ENCODE data around the gene UBE4A.

DNA sequence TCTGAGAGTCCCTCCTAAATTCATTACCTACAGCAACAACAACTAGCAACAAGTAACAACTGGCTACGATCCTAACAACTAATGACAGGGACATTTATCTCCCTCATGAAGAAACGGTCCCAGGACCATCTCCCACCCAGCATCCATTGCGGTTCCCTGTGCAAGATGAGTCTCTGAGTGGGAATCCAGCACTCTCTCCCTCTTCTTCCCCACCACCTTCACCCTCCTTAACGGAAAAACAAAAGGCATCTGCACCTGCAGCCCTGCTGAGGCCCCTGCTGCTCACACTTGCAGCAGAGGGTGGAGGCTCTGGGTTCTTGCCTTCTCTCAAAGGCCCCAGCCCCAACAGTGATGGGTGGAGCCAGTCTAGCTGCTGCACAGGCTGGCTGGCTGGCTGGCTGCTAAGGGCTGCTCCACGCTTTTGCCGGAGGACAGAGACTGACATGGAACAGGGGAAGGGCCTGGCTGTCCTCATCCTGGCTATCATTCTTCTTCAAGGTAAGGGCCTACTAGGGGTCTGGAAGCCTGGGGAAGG is 15.4 kb upstream of the UBE4A start, which contains the start of gene CD3G:
- TF ChIP-seq, protein P1, sequence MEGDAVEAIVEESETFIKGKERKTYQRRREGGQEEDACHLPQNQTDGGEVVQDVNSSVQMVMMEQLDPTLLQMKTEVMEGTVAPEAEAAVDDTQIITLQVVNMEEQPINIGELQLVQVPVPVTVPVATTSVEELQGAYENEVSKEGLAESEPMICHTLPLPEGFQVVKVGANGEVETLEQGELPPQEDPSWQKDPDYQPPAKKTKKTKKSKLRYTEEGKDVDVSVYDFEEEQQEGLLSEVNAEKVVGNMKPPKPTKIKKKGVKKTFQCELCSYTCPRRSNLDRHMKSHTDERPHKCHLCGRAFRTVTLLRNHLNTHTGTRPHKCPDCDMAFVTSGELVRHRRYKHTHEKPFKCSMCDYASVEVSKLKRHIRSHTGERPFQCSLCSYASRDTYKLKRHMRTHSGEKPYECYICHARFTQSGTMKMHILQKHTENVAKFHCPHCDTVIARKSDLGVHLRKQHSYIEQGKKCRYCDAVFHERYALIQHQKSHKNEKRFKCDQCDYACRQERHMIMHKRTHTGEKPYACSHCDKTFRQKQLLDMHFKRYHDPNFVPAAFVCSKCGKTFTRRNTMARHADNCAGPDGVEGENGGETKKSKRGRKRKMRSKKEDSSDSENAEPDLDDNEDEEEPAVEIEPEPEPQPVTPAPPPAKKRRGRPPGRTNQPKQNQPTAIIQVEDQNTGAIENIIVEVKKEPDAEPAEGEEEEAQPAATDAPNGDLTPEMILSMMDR (IDR thresholded peaks at IDR 0.05 in 2 of 3, conservative IDR thresholded peaks at IDR 0.05 in 1 of 3; ENCODE audit: control insufficient read depth in 2 of 3, extremely low read depth in 1 of 3, insufficient read depth in 1 of 3, low read depth in 3 of 3, low read length in 3 of 3) = no peak
- TF ChIP-seq, protein P2, sequence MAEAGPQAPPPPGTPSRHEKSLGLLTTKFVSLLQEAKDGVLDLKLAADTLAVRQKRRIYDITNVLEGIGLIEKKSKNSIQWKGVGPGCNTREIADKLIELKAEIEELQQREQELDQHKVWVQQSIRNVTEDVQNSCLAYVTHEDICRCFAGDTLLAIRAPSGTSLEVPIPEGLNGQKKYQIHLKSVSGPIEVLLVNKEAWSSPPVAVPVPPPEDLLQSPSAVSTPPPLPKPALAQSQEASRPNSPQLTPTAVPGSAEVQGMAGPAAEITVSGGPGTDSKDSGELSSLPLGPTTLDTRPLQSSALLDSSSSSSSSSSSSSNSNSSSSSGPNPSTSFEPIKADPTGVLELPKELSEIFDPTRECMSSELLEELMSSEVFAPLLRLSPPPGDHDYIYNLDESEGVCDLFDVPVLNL (IDR thresholded peaks at IDR 0.05; ENCODE audit: low read depth, low read length) = no peak
- TF ChIP-seq MYC (IDR thresholded peaks at IDR 0.05; ENCODE audit: insufficient read depth, insufficient read length, insufficient replicate concordance, low read length, severe bottlenecking) (no peak), TAF1 (IDR thresholded peaks at IDR 0.05; ENCODE audit: borderline replicate concordance, low read depth, low read length) (no peak)
